K562 (cell line): ENCODE measurements around the gene ZNF672. TPM values are rescaled to one million over a fixed set of nuclear protein-coding genes. Genes with fewer than 3 reads are reported as not detected.
A peak's percentile ranks its signal among the peaks of the same experiment; 100 is the strongest.

Source experiments
- ATAC-seq: fragments of 200-7000 bp; cut with Tn5 transposase; 3 replicates; pipeline ENCODE4 v1.9.1; 2020; ENCODE audit warnings: moderate library complexity
- BruUV-seq: library from RNA; stranded (reverse); fragments of 400-500 nt; replicated peaks from 2 replicates; lab custom pipeline; 2021; lab: Mats Ljungman, UMichigan
- CTCF ChIA-PET: fragments of 300-600 bp; formaldehyde crosslinking; extraction: SDS; loops from one replicate; lab custom pipeline; 2021; ENCODE audit warnings: low intra/inter-chr PET ratio; lab: Yijun Ruan, JAX
- POLR2A ChIA-PET: fragments of 300-600, 350-650 bp; sonication (Branson Sonifier 250); formaldehyde crosslinking; extraction: SDS; loops from one replicate; lab custom pipeline; 2021; ENCODE audit warnings: antibody characterized with exemption, inconsistent platforms; lab: Yijun Ruan, JAX
- DNase-seq, 4 experiments: peaks; one replicate each; pipeline versions ENCODE4 v3.0.0 to v3.0.0-alpha.2; 2011 to 2018; ENCODE audit warnings: low spot score in 3 of 4, mixed read lengths in 3 of 4; ENCODE audit errors: extremely low read depth in 1 of 4
- FAIRE-seq: peaks from 2 replicates; lab custom pipeline; 2011; peaks lifted over from hg19 to GRCh38; lab: Jason Lieb, UNC
- H2AFZ ChIP-seq: 2 replicates; pipeline ENCODE4 v1.6.0; 2011; ENCODE audit warnings: low read depth, low read length, control low read depth, inconsistent platforms
- H3K27ac ChIP-seq: fragments of 200-600 bp; 3 replicates; pipeline ENCODE4 v1.8.0; 2011; ENCODE audit warnings: low read depth, mild to moderate bottlenecking, control low read depth, inconsistent platforms, low read length, moderate library complexity, mixed read lengths; ENCODE audit errors: extremely low read depth
- H3K27me3 ChIP-seq, 2 experiments: fragments of 300-600 bp in 1 of 2; 2 replicates in 1 of 2; 3 replicates in 1 of 2; pipeline versions ENCODE4 v1.6.0 to v1.8.0; 2011; ENCODE audit warnings: inconsistent platforms in 2 of 2, low read length in 2 of 2, mild to moderate bottlenecking in 1 of 2, mixed read lengths in 1 of 2, moderate library complexity in 1 of 2; ENCODE audit not compliant: control insufficient read depth in 2 of 2, insufficient read depth in 2 of 2
- H3K36me3 ChIP-seq: fragments of 300-600 bp; 3 replicates; pipeline ENCODE4 v1.8.0; 2011; ENCODE audit warnings: mild to moderate bottlenecking, low read length, inconsistent platforms; ENCODE audit not compliant: control insufficient read depth, insufficient read depth
- H3K4me1 ChIP-seq, 2 experiments: fragments of 200-600 bp in 1 of 2; replicated peaks in 1 of 2; 2 replicates in 1 of 2; 3 replicates in 1 of 2; pipeline versions ENCODE4 v1.5.1 to v1.8.0; 2011; ENCODE audit warnings: inconsistent platforms in 2 of 2, low read length in 2 of 2, mild to moderate bottlenecking in 1 of 2, mixed read lengths in 1 of 2, moderate library complexity in 1 of 2; ENCODE audit not compliant: control insufficient read depth in 2 of 2, insufficient read depth in 2 of 2
- H3K4me2 ChIP-seq: 2 replicates; pipeline ENCODE4 v1.6.1; 2011; ENCODE audit warnings: low read length, control low read depth, inconsistent platforms, mixed read lengths; ENCODE audit not compliant: insufficient read depth
- H3K4me3 ChIP-seq: fragments of 200-600 bp; sonication (generic), shearing (Covaris generic); 2 replicates; pipeline ENCODE4 v1.5.1; 2016; ENCODE audit warnings: control low read depth, inconsistent platforms
- H3K79me2 ChIP-seq: fragments of 200-600 bp; 3 replicates; pipeline ENCODE4 v1.8.0; 2011; ENCODE audit warnings: low read length, inconsistent platforms; ENCODE audit not compliant: control insufficient read depth, insufficient read depth
- H3K9ac ChIP-seq, 2 experiments: 2 replicates each; pipeline versions ENCODE4 v1.6.0 to v1.6.1; 2011; ENCODE audit warnings: low read depth in 2 of 2, low read length in 2 of 2, control low read depth in 1 of 2, inconsistent platforms in 1 of 2, mild to moderate bottlenecking in 1 of 2, mixed read lengths in 1 of 2; ENCODE audit not compliant: insufficient read depth in 1 of 2
- H3K9me1 ChIP-seq: one replicate; pipeline ENCODE4 v1.6.0; 2011; ENCODE audit warnings: inconsistent platforms, mild to moderate bottlenecking, low read length, moderate library complexity; ENCODE audit not compliant: control insufficient read depth, insufficient read depth
- H3K9me3 ChIP-seq: replicated peaks from 2 replicates; pipeline ENCODE4 v1.5.1; 2011; ENCODE audit warnings: low read depth, low read length, inconsistent platforms; ENCODE audit not compliant: control insufficient read depth, insufficient read depth
- H4K20me1 ChIP-seq: replicated peaks from 2 replicates; pipeline ENCODE4 v1.6.1; 2011; ENCODE audit warnings: low read length, inconsistent platforms, mixed read lengths; ENCODE audit not compliant: control insufficient read depth, insufficient read depth
- MAFG ChIP-seq: fragments of 450-650 bp; conservative IDR thresholded peaks from 2 replicates; pipeline ENCODE4 v1.6.1; 2016; ENCODE audit warnings: missing genetic modification characterization, missing compliant biosample characterization
- ZNF707 ChIP-seq: fragments of 250-450 bp; sonication (Bioruptor Pico); conservative IDR thresholded peaks from 2 replicates; pipeline ENCODE4 v1.8.0; 2022; ENCODE audit warnings: inconsistent platforms, mild to moderate bottlenecking, moderate library complexity
- whole genome bisulfite sequencing: fragments of 100-300 bp; shearing (Covaris generic); methylation state at CpG from one replicate; pipeline ENCODE4 v1.1.6; 2016; ENCODE audit warnings: low coverage, mixed read lengths; ENCODE audit not compliant: insufficient coverage; ENCODE audit errors: missing lambda C conversion rate; 5-methylcytosine and 5-hydroxymethylcytosine counted together
- in situ Hi-C: fragments of 300-500 bp; cut with MboI; formaldehyde crosslinking; loops from 4 replicates; pipeline ENCODE4 v1.15.0; 2018; ENCODE audit warnings: inconsistent platforms, mixed read lengths
- intact Hi-C: fragments of 100-400 bp; cut with micrococcal nuclease; formaldehyde crosslinking; loops from 2 replicates; pipeline ENCODE4 v1.14.2; 2022
- polyA plus RNA-seq, 8 experiments: library from polyadenylated mRNA; depleted of rRNA in 4 of 8; stranded (reverse) in 5 of 8; unstranded in 3 of 8; fragments of >200 nt; fragmentation: Nextera tagmentation in 2 of 8; fragmentation: Illumina TruSeq in 1 of 8; extraction: Ambion mirVana in 2 of 8; extraction: Trizol in 1 of 8; gene quantifications; 2 replicates each; pipeline versions ENCODE4 v1.2.1 to v1.2.3, GENCODE V29; 2011 to 2014; ENCODE audit warnings: inconsistent platforms in 1 of 8, missing spikeins in 1 of 8
- total RNA-seq, 7 experiments: library from RNA; depleted of rRNA in 6 of 7; stranded (reverse); fragments of >200 nt in 6 of 7; fragmentation: Illumina TruSeq in 2 of 7; extraction: Trizol in 2 of 7; gene quantifications; 2 replicates each; pipeline versions ENCODE4 v1.2.1 to v1.2.3, GENCODE V29; 2011 to 2021; ENCODE audit warnings: low replicate concordance in 1 of 7
- TF ChIP-seq, protein P1 (sequence below): sonication (generic); formaldehyde crosslinking; IDR thresholded peaks from 2 replicates; pipeline ENCODE4 v1.8.0; 2022; ENCODE audit warnings: missing genetic modification reagents, mild to moderate bottlenecking, borderline replicate concordance
- TF ChIP-seq, protein P2 (sequence below): IDR thresholded peaks from 2 replicates; pipeline ENCODE4 v1.6.1; 2014; ENCODE audit warnings: antibody characterized with exemption

The ZNF672 gene
- total and polyA plus RNA-seq, 9 of the 15 experiments (the other 6 are each of a cell fraction or from before 2014, with no cell fraction given), result 1.9 to 57.9 (median 24.1) TPM

DNA sequence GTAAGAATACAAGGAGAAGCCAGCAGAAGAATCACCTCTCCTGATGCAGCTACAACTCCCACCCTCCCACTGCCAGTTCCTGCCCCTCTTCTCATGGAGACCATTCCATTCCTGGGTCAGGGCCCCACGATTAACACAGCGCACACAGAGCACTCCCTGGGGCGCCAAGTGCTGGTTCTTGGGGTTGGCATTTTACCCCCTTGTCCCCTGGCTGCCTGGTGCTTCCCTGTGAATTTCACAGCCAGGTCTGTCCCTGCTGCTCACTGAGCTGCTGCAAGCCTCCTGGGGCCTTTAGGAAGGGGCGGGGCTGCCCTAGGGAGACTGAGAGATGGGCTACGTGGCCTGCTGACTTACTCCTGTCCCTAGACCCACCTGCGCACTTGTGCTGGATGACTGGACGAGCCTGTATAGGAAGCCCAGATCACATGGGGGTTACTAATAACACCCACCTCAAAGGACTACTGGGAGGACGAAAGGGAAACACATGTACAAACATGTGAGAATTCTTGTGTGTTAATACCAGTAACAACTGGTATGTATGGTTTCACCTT, 4.8 kb downstream of the ZNF672 start:
- Histone ChIP-seq H3K79me2 (peaks cover 57% of the 10 kb centered on the region), H3K9me1 (no peaks in the 10 kb centered on the region), H3K36me3 (peaks cover 58% of the 10 kb centered on the region), H3K27me3 (no peaks in the 10 kb centered on the region), H3K27ac (peak overlapping the region; percentile 8; the same call in 1 of the 3 replicates), H3K4me3 (no peak overlapping the region)
- no peak for ATAC-seq
- no peak for DNase-seq
- intact Hi-C loops, result no loop called here
- TF ChIP-seq ZNF707, result no peak
- TF ChIP-seq MAFG (tag), result no peak
- TF ChIP-seq, protein P1, sequence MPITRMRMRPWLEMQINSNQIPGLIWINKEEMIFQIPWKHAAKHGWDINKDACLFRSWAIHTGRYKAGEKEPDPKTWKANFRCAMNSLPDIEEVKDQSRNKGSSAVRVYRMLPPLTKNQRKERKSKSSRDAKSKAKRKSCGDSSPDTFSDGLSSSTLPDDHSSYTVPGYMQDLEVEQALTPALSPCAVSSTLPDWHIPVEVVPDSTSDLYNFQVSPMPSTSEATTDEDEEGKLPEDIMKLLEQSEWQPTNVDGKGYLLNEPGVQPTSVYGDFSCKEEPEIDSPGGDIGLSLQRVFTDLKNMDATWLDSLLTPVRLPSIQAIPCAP (CRISPR knock-in tag), result no peak
- TF ChIP-seq, protein P2, sequence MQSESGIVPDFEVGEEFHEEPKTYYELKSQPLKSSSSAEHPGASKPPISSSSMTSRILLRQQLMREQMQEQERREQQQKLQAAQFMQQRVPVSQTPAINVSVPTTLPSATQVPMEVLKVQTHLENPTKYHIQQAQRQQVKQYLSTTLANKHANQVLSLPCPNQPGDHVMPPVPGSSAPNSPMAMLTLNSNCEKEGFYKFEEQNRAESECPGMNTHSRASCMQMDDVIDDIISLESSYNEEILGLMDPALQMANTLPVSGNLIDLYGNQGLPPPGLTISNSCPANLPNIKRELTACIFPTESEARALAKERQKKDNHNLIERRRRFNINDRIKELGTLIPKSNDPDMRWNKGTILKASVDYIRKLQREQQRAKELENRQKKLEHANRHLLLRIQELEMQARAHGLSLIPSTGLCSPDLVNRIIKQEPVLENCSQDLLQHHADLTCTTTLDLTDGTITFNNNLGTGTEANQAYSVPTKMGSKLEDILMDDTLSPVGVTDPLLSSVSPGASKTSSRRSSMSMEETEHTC, result no peak
- TF ChIP-seq, all 486 proteins: peak for 0
- Histone ChIP-seq H3K9me3 (no peaks in the 10 kb centered on the region), H3K4me1 (peaks cover 16 to 32% of the 10 kb centered on the region in 2 experiments; a peak in 4 of 5 replicates), H2AFZ (no peak overlapping the region), H3K4me2 (no peak overlapping the region), H4K20me1 (no peaks in the 10 kb centered on the region), H3K9ac (peak overlapping the region in 1 of 2 experiments; percentile 63; a peak in 1 of 4 replicates)
- in situ Hi-C loops, result no loop called here
- WGBS, result 82% methylated on average over 8 of the region's 8 CpGs
- BruUV-seq, result no TSS peak
- CTCF ChIA-PET, result no interaction called here
- POLR2A ChIA-PET, result interaction anchor here (0.7 to 1.8 kb wide), 3 partner anchors 9 to 17 kb away, joined by 3 to 6 read pairs (median 4); no protein-coding TSS in a partner anchor
- FAIRE-seq, result no peak
